Mononuclear cell (primary cell): ENCODE results near the gene HSF2. TPM values are rescaled to one million over a fixed set of nuclear protein-coding genes. Genes with fewer than 3 reads are reported as not detected.
"Not testable (repeated sequence)": the region's sequence is repeated elsewhere in the genome, so short reads cannot be mapped to it uniquely, and the experiment has no call there.

ENCODE experiments used
- H3K27me3 ChIP-seq: 2 replicates; pipeline ENCODE4 v1.6.0; 2011; ENCODE audit warnings: low read length, control low read depth; ENCODE audit not compliant: insufficient read depth
- H3K4me1 ChIP-seq: 2 replicates; pipeline ENCODE4 v1.5.1; 2011; ENCODE audit warnings: mild to moderate bottlenecking, low read length, control low read depth; ENCODE audit not compliant: insufficient read depth
- H3K4me3 ChIP-seq: 2 replicates; pipeline ENCODE4 v1.5.1; 2011; ENCODE audit warnings: mild to moderate bottlenecking, low read length, moderate library complexity
- H3K9me3 ChIP-seq: 2 replicates; pipeline ENCODE4 v1.5.1; 2011; ENCODE audit warnings: low read depth, mild to moderate bottlenecking, control low read depth, low read length
- total RNA-seq: library from RNA; depleted of rRNA; stranded (reverse); fragments of >200 nt; gene quantifications from one replicate; pipeline ENCODE4 v1.2.3, GENCODE V29; 2012

Gene HSF2
- total RNA-seq, 1 donor: 52.9 TPM

DNA sequence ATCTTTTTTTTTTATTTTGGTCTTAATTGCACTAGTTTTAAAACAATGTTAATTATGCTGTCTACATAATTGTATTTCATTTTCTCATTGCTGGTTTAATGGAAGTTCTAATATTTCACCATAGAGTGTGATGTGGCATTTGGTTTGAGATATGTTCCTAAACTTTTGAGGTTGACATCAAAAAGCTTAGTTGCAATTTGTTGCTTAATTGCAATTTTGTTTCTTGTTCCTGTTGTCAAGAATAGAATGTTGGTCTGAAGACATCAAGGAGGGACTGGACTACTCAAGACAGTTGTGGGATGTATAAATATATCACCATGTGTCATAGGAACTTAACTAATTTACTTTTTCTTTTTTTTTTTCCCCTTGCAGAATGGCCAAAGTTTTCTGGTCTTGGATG lies 12.5 kb downstream of the HSF2 start:
- Histone ChIP-seq H3K4me3 (no peak overlapping the region), H3K9me3 (no peaks in the 10 kb centered on the region), H3K4me1 (no peaks in the 10 kb centered on the region), H3K27me3 (no peaks in the 10 kb centered on the region)

DNA sequence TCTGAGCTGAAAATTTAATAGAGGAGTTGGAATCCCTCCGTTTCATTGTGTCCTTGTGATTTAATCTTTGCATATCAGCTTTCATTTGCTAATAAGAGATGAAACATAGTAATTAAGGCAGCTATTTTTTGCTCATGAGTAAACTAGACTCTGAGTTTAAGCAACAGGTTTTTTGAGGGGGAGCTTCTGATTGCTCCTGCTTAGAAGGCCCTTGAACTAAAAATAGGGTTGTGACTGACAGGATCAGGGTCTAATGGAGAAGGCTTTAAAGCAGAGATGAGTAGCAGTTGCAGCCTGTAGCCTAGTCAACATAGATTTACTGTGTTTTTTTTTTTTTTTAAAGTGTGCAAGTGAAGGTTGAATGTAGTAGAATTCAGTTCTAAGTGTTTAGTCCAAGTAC lies 17.4 kb downstream of the HSF2 start:
- Histone ChIP-seq H3K9me3 (no peaks in the 10 kb centered on the region), H3K27me3 (no peaks in the 10 kb centered on the region), H3K4me3 (no peak overlapping the region), H3K4me1 (no peaks in the 10 kb centered on the region)

GRCh38 chr6:122422003-122422402 lies 22.6 kb downstream of the HSF2 start:
- Histone ChIP-seq H3K4me3 (no peak overlapping the region), H3K9me3 (no peaks in the 10 kb centered on the region), H3K27me3 (no peaks in the 10 kb centered on the region), H3K4me1 (no peaks in the 10 kb centered on the region)

GRCh38 chr6:122422614-122423267 lies 23.3 kb downstream of the HSF2 start:
- H3K4me3 ChIP-seq: no peak overlapping the region
- no peaks in the 10 kb centered on the region for H3K9me3 ChIP-seq
- H3K27me3 ChIP-seq: no peaks in the 10 kb centered on the region
- no peaks in the 10 kb centered on the region for H3K4me1 ChIP-seq

DNA sequence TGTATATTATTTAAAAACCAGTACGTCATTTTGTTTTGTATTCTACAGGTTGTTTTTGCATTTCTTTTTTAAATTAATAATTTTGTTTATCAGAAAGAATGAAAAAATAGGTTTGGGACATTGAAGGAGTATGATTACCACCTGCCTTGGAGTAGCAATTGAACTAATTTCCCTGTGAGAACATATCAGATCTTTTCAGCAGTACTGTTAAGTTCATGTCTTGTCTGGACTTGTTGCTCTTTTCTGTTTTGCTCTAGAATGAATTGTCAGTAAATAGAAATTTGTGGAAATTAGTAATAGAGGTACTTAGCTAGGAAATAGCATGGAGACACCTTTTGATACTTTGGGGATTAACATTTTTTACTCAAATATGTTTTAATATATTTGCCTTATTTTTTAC lies 24.3 kb downstream of the HSF2 start:
- no peaks in the 10 kb centered on the region for H3K27me3 ChIP-seq
- H3K4me1 ChIP-seq: no peaks in the 10 kb centered on the region
- H3K9me3 ChIP-seq: no peaks in the 10 kb centered on the region
- H3K4me3 ChIP-seq: no peak overlapping the region

DNA sequence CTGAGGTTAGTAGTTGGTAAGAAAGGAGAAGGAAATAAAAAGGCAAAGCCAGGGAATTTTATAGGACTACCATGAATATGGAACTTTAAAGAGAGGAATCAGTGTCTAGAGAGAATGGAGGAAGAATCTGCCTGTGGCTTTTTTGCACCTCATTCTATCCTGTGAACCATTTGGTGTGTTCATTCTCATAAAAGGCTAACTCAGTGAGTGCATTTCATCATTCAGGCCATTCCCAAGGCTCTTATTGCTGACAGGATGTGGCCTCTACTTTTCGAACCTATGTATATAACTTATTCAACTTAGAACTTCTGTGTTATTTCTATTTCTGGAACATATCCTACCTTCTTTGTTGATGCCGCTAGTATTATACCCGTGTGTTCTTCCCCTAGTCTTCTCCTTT lies 27.1 kb downstream of the HSF2 start:
- Histone ChIP-seq H3K4me3 (no peak overlapping the region), H3K9me3 (no peaks in the 10 kb centered on the region), H3K27me3 (no peaks in the 10 kb centered on the region), H3K4me1 (no peaks in the 10 kb centered on the region)

DNA sequence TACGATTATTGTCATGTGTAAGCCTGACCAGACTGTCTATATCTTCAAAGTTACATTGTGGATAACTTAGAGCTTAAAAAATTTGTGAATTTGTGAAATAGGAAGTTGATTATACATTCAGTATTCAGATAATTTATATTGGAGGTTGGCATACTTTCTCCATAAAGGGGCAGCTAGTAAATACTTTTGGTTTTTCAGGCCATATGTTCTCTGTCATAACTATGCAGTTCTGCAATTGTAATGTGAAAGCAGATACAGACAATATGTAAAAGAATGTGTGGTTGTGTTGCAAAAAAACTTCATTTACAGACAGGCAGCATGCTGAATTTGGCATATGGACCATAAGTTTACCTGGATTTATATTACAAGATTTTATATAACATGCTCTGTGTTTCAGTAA lies 29.3 kb downstream of the HSF2 start:
- no peaks in the 10 kb centered on the region for H3K4me1 ChIP-seq
- no peaks in the 10 kb centered on the region for H3K9me3 ChIP-seq
- H3K4me3 ChIP-seq: no peak overlapping the region
- H3K27me3 ChIP-seq: no peaks in the 10 kb centered on the region

- Histone ChIP-seq H3K9me3 (no peaks in the 10 kb centered on the region), H3K4me3 (no peak overlapping the region), H3K4me1 (no peaks in the 10 kb centered on the region), H3K27me3 (no peaks in the 10 kb centered on the region)
Measured at GRCh38 chr6:122429323-122429722, 29.9 kb downstream of the HSF2 start.

DNA sequence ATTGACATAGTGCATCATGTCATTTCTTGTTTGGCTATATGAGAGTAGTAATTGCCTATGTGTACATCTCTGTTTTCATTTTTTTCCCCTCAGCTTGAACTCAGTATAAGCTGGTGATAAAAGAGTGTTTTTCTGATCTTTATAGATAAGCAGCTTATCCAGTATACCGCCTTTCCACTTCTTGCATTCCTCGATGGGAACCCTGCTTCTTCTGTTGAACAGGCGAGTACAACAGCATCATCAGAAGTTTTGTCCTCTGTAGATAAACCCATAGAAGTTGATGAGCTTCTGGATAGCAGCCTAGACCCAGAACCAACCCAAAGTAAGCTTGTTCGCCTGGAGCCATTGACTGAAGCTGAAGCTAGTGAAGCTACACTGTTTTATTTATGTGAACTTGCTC lies 32.3 kb downstream of the HSF2 start:
- no peaks in the 10 kb centered on the region for H3K9me3 ChIP-seq
- no peak overlapping the region for H3K4me3 ChIP-seq
- no peaks in the 10 kb centered on the region for H3K4me1 ChIP-seq
- no peaks in the 10 kb centered on the region for H3K27me3 ChIP-seq

GRCh38 chr6:122432816-122433215 lies 33.4 kb downstream of the HSF2 start:
- no peaks in the 10 kb centered on the region for H3K4me1 ChIP-seq
- H3K27me3 ChIP-seq: no peaks in the 10 kb centered on the region
- no peaks in the 10 kb centered on the region for H3K9me3 ChIP-seq
- H3K4me3 ChIP-seq: no peak overlapping the region

DNA sequence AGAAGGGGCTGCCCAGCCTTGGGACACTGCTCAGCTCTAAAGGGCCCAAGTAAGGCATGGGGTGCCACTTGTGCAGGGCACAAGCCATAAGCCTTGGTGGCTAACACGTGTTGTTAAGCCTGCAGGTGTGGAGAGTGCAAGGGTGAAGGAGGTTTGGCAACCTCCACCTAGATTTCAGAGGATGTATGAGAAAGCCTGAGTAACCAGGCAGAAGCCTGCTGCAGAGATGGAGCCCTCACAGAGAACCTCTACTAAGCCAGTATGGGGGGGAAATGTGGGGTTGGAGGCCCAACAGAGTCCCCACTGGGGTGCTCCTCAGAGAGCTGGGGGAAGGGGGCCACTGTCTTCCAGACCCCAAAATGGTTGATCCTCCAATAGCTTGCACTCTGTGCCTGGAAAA lies 39.5 kb downstream of the HSF2 start:
- no peak overlapping the region for H3K4me3 ChIP-seq
- H3K9me3 ChIP-seq: peaks cover 13% of the 10 kb centered on the region

GRCh38 chr6:122445274-122445673 lies 45.8 kb downstream of the HSF2 start:
- Histone ChIP-seq H3K4me1 (no peaks in the 10 kb centered on the region), H3K27me3 (no peaks in the 10 kb centered on the region), H3K9me3 (no peaks in the 10 kb centered on the region), H3K4me3 (no peak overlapping the region)

More for the DNA sequence above, 39.5 kb downstream of the HSF2 start:
- H3K4me1 ChIP-seq: no peaks in the 10 kb centered on the region
- no peaks in the 10 kb centered on the region for H3K27me3 ChIP-seq

DNA sequence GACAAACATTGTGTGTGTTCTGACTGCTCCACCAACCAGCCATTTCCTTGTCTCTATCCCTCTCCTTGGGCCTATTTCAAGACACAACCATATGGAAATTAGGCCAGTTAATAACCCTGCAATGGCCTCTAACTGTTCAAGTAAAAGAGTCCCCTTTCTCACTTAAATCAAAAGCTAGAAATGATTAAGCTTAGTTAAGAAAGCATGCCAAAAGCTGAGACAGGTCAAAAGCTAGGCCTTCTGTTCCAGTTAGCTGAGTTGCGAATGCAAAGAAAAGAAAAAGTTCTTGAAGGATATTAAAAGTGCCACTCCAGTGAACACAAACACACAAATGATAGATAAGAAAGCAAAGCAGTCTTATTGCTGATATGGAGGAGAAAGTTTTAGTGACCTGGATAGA lies 49.6 kb downstream of the HSF2 start:
- Histone ChIP-seq H3K4me1 (no peaks in the 10 kb centered on the region), H3K4me3 (no peak overlapping the region), H3K27me3 (no peaks in the 10 kb centered on the region), H3K9me3 (no peaks in the 10 kb centered on the region)

GRCh38 chr6:122452509-122452908 lies 53.1 kb downstream of the HSF2 start:
- Histone ChIP-seq H3K4me3 (no peak overlapping the region), H3K27me3 (no peaks in the 10 kb centered on the region), H3K4me1 (peaks cover 5% of the 10 kb centered on the region), H3K9me3 (no peaks in the 10 kb centered on the region)

DNA sequence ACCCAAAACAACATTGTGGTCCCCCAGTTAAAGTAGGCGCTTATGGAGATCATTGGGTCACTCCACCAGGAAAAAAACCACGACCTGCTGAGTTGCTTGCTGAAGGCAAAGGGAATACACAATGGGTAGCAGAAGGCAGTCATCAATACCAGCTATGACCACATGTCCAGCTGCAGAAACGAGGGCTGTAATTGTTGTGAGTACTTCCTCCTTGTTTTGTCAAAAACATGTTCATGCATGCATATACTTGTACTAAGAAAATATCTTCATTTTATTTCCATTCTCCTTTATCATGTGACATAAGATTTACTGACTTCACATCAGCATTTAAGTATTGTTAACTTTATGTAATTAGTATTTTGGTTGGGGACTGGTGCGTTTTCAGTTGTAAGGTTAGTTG lies 55.2 kb downstream of the HSF2 start:
- Histone ChIP-seq H3K9me3 (no peaks in the 10 kb centered on the region), H3K27me3 (no peaks in the 10 kb centered on the region), H3K4me1 (peaks cover 10% of the 10 kb centered on the region), H3K4me3 (no peak overlapping the region)

DNA sequence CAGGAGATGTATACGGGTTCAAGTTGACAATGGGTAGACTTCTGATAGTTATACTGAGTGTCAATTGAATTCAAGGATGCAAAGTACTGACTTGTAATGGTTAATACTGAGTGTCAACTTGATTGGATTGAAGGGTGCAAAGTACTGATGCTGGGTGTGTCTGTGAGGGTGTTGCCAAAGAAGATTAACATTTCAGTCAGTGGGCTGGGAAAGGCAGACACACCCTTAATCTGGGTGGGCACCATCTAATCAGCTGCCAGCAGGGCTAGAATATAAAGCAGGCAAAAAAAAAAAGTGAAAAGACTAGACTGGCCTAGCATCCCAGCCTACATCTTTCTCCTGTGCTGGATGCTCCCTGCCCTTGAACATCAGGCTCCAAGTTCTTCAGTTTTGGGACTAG lies 55.7 kb downstream of the HSF2 start:
- H3K9me3 ChIP-seq, H3K27me3 ChIP-seq, H3K4me3 ChIP-seq: not testable (repeated sequence)
- peaks cover 14% of the 10 kb centered on the region for H3K4me1 ChIP-seq
